Kidney capillary endothelial cell (primary cell): ENCODE data around the gene SPRED2.
A peak's percentile ranks its signal among the peaks of the same experiment; 100 is the strongest.

Experiments used
- DNase-seq: peaks from one replicate; pipeline ENCODE4 v3.0.0-alpha.2; 2018; ENCODE audit warnings: low spot score

Gene SPRED2

DNA sequence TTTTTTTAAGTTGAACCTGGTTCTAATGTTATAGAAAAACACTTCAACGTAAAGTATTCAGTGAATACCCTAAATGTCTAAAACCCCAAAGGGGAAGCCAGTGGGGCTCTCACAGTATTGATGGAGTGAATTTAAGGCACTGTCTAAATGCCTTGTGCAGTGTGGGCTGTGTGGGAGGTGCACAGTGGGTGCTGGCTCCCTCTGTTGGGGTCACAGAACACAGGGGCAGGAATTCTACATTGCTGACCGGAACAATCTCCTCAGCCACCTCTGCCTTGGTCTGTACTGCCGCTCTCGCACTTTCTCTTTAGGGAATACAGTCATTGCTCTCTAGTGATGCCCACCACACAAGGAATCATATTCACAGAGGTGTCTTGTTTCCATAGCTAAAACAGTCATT is 45.4 kb downstream of the SPRED2 start:
- no peak for DNase-seq

DNA sequence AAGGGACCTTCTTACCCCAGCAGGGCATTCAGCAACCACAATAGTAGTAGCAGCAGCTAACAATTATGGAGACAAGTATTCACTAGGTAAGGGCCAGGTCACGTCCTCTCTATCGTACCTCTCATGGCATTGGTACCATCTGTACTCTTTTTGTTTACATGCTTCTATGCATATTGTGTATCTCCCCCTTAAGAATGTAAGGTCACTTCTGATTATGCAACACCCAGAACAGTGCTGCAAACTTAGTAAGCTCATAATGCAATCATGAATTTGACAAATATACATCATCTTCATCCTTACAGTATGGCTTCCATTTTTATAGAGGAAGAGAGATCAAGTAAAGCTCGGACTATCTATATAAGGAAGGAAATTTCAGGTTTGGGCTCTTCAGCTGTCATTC is 46.1 kb downstream of the SPRED2 start:
- DNase-seq = no peak

GRCh38 chr2:65383541-65384488 is 48.6 kb downstream of the SPRED2 start:
- no peak for DNase-seq

- peak; percentile 71 for DNase-seq
These were observed 49.5 kb downstream of the SPRED2 start for GRCh38 chr2:65382776-65383357.

DNA sequence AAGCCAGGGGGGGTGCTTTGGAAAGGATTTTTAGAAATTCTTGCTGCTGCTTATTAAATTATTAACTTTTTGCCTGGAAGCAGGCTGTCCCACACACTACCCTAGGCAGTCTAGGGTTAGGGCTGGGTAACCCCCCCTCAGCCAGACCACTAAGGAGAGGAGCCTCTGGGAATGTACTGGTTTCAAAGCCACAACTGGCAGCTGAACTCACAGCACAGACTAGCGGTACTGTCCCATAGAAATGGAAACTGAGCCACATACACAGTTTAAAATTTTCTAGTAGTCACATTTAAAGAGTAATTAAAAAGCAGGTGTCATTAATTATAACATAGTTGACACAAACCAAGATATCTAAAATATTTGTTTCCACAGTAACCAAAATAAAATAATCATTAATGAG is 50.1 kb downstream of the SPRED2 start:
- DNase-seq = no peak

GRCh38 chr2:65381607-65382051 is 50.8 kb downstream of the SPRED2 start:
- no peak for DNase-seq

DNA sequence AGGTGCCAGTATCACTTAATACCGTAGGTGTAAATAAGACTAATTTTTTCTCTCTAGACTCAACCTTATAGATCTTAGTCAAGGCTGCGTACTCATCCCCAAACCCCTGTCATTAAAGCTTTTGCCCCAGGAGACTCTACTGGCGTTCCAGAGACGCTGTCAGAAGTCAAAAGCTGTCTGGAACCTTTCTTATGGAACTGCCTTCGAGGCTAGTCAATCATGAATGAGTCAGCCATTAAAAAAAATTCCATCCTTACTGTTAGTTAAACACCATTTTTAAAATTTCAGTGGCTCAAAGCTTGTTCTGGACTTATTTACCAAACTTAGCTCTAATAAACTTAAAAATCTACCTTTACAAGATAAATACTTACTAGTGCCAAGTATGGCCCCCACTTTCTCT is 52.1 kb downstream of the SPRED2 start:
- DNase-seq = no peak

DNA sequence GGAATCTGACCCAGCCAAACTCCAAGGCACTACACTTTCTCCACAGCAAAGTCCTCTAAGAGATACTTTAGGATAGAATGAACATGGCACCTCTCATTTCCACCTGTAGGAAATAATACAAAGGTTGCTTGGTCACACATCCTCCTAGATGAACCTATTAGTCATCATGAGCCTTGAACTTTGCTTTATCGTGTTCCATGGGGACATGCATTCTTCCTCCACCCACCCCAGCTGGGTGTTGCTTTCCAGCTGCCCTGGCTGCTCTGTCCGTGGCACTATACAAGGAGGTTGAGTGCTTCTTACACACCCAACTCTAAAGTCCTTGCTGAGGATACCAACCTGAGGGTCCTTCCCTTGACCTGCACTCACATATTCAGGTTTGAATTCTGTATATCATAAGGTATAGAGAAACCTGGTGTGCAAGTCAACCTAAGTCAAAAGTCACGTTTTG is 52.7 kb downstream of the SPRED2 start:
- no peak for DNase-seq

DNA sequence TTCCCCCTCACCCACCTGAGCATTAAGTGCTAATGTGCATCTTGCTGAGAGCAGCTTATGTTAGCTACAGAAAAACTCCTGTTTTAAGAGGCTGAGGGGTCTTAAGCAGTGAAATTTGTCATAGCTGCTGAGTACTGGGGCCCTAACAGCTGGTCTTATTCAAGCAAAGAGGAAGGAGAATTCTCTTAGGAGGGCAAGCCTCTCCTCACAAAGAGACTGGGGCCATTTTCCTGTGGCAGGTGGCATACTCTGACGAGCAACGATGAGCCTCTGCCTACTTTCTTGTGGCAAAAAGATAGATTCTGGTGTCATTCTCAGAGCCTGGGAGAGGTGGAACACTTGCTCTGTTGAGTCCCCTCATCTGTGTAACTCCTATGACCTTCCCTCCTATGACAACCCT is 53.2 kb downstream of the SPRED2 start:
- no peak for DNase-seq

DNA sequence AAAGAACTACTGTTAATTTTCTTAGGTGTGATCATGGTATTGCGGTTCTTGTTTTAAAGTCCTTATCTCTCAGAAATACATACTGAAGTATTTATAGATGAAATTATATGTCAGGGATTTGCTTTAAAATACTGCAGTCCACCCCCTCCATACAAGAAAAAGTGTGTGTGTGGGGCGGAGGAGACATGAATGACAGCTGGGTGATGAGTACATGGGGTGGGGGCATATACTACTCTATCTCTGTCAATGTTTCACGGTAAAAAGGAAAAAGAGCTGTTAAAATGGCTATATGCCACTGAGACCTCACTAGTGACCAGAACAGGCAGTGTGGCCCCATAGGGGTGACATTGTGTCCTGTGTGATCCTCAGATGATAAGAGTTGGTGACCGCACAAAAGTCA is 54.1 kb downstream of the SPRED2 start:
- no peak for DNase-seq

DNA sequence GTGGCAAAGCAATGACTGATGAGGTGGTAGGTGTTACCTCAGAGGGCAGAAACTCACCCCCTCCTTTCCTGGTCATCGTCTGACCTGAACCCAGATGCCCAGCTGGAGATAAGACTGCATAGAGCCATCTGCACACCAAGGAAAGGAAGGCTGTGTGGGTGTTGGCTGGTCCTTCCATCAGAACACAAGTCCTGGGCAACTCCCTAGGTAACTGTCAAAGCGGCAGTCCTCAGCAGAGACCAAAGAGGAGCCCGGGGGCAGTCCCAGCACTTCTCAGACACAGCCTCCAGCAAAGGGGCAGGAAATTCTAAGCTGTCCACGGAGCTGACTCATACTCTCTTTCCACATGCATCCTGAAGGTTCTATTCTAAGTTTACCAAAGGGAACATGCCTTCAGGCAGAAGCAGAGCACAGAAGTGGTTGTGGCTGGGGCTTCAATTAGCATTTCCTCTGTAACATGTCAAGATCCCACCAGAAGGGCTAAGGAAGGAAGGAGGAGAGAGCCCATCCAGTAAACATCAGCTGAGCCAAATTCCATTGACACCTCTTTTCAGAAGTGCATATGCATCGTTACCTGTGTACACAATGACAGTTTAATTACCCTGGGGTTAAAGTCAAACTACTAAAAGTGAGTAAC is 54.7 kb downstream of the SPRED2 start:
- DNase-seq = peak; percentile 78

GRCh38 chr2:65375723-65376122 is 56.7 kb downstream of the SPRED2 start:
- no peak for DNase-seq

DNA sequence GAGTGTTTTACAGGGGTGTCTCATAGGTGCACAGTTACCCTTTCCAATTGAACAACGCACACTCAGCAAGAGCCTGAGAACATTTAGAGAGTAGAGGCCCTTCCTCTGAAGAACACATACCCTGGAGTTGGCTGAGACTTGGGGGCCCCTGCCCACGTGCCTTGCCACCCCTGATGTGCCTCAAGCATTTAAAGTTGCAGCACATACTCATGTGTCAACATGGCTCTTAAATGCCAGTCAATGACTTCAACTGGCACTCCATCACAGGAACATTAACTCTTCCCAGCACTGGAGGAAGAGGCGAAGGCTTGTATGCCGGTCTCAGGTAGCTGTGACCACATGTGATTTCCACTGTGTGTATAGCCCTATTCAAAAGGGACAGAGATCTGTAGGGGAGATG is 57.4 kb downstream of the SPRED2 start:
- no peak for DNase-seq

GRCh38 chr2:65374575-65374974 is 57.8 kb downstream of the SPRED2 start:
- DNase-seq = no peak

GRCh38 chr2:65373365-65373918 is 59.0 kb downstream of the SPRED2 start:
- DNase-seq = no peak

GRCh38 chr2:65372619-65373018 is 59.8 kb downstream of the SPRED2 start:
- no peak for DNase-seq

GRCh38 chr2:65371074-65371434 is 61.3 kb downstream of the SPRED2 start:
- no peak for DNase-seq

- DNase-seq = no peak
These were observed 61.9 kb downstream of the SPRED2 start for GRCh38 chr2:65370387-65371073.

DNA sequence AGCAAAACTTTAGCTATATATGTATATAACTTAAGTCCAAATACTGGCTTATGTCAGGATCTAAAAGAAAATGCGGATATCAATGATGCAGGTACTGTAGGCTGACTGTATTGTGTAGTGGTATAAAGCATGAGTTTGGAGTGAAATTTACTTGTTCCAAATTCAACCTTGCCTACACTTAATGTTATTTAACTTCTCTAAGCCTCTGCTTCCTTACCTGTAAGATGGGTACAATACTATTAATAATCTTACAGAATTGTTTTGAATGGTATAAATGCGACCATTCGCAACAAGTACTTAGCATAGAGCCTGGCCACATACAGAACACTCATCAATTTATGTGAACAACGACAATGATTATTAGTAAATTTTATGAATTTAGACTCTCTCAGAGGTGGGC is 62.4 kb downstream of the SPRED2 start:
- no peak for DNase-seq

DNA sequence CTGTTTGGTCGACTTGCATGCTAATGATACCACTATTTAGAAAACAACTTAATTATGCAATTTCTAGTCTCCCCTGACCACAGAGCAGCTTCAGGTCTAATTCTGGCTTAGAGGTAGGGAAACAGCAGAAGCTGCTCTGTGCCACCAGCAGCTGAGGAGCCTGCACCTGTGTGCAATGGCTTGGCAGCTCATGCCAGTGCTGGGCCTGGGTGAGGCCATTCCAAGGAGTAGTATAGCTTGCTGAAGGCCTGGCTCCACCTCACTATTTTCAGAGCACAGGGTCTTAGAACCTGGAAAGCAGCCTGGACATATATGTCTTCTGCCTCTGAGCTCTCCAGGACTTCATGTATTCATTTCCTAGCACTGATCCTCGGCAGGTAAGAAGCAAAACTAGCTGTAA is 62.8 kb downstream of the SPRED2 start:
- DNase-seq = no peak

GRCh38 chr2:65368468-65368867 is 63.9 kb downstream of the SPRED2 start:
- DNase-seq = no peak

- peak; percentile 67 for DNase-seq
These were observed 64.9 kb downstream of the SPRED2 start for GRCh38 chr2:65367524-65367923.
